GM19023 (cell line): ENCODE data around the gene VSIR.
A peak's percentile ranks its signal among the peaks of the same experiment; 100 is the strongest.

Experiments used
- ATAC-seq: cut with Tn5 transposase; IDR thresholded peaks from one replicate; pipeline ENCODE4 v1.9.1; 2021; ENCODE audit warnings: mild to moderate bottlenecking, moderate library complexity; ENCODE audit not compliant: unreplicated experiment

The VSIR gene

GRCh38 chr10:71783917-71784678 is 10.8 kb upstream of the VSIR start:
- ATAC-seq, result no peak

GRCh38 chr10:71782917-71783490 is 9.7 kb upstream of the VSIR start:
- no peak for ATAC-seq

GRCh38 chr10:71782221-71782916 is 9.0 kb upstream of the VSIR start:
- ATAC-seq, result no peak

GRCh38 chr10:71780719-71781118 is 7.4 kb upstream of the VSIR start:
- ATAC-seq, result no peak

DNA sequence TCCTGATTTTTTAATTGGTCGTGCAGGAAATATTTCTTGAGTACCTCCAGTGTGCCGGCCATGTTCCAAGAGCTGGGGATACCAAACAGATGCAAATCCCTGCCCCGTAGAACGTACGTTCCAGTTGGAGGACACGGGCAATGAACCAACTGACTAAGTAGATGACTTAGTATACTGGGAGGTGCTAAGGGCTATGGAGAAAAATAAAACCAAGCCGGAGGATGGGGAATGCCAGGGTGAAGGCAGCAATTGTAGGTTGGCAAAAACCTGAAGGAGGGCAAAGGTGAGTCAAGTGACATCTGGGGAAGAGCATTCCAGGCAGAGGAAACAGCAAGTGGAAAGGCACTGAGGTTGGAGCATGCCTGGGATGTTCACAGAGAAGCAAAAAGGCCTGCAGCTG is 6.8 kb upstream of the VSIR start:
- no peak for ATAC-seq

DNA sequence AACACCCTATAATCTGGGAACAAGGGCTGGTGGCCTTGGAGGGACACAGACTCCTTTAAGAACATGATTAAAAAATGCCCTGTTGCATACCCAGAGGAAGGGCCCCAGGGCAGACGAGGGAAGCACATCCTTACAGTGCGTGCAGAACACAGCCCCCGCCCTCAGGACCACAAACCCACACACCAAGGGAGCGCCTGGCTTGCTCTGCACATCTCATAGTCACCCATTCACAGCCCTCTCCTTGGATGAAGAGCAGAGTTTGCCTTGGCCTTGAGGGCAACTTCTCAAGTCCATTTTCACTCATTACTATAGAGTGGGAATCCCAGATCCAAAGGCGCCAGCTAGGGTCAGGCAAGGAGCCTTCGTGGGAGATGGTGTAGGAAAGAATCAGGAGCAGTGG is 6.3 kb upstream of the VSIR start:
- no peak for ATAC-seq

DNA sequence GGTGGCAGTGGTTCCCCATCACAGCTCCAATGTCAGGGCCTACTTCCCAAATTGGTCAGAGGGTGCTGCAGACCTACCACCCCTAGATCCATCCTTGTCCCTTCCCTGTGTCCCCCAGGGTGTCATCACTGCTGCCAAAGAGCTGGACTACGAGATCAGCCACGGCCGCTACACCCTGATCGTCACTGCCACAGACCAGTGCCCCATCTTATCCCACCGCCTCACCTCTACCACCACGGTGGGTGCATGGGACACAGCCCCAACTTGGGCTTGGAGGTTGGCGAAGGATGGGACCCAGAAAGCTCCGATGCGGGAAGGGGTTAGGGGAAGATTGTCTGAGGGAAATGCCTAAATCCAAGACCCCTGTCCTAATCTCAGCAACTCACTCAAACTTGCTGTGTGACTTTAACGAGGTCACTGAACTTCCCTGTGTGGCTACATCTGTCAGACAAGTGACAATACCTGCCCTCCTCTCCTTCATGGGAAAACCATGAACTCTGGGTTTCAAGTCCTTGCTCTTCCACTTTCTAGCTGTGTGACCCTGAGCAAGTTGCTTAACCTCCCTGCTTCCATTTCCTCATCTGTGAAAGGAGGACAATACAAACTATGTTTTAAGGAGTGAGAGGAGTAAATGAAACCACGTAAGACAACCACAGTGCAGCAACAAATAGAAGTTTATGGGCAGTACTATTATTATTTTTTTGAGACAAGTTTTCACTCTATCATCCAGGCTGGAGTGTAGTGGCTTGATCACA is 4.9 kb upstream of the VSIR start:
- ATAC-seq, result no peak

DNA sequence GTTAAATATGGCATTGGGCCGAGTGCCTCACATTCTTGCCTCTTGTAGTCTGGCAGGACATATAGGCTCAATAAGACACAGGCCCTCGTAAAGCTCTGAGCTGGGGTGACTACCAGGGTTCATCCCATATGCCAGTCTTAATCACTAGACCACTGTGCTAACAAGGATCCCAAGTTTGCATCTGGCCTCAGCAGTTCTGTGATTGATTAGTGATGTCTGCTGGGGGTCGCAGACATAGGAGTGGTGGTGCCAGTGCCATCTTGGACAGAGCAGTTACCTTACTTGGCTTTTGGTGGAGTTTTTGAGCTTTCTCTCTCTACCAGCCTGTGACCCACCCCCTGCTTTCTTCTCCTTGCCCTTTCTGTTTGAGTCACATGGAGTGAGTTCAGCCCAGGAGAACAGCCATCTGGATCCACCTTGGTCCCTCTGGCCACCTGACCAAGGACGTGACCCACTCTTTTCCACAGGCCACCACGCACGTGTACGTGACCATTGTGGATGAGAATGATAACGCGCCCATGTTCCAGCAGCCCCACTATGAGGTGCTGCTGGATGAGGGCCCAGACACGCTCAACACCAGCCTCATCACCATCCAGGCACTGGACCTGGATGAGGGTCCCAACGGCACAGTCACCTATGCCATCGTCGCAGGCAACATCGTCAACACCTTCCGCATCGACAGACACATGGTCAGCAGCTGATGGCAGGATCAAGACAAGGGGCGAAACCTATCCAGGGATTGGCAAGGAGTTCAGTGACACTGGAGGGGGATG is 4.1 kb upstream of the VSIR start:
- no peak for ATAC-seq

GRCh38 chr10:71776481-71776925 is 3.2 kb upstream of the VSIR start:
- ATAC-seq, result no peak

- no peak for ATAC-seq
Observed at GRCh38 chr10:71774916-71775702, 1.8 kb upstream of the VSIR start.

DNA sequence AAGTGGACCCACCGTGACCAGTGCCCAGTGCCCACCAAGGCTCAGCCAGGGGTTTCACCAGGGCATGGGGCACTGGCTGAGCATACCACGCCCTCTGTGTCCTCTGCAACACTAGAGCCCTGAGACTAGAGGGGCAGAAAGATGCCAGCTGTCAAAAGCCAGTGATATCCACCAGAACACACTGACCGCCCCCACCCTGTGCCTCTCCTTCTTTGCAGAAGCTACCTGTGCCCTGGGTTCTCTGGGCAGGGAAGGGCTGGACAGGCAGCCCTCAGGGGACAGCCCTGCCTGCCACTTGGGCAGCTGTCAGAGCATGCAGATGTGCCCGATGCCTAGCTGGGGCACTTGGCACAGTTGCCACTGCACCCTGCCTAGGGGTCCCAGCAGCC is 494 bp downstream of the VSIR start:
- ATAC-seq, result peak; percentile 17

GRCh38 chr10:71771821-71772617 is 1.3 kb downstream of the VSIR start:
- ATAC-seq, result no peak

- ATAC-seq, result no peak
Observed at GRCh38 chr10:71771204-71771603, 2.1 kb downstream of the VSIR start.

- ATAC-seq, result no peak
Observed at GRCh38 chr10:71770789-71771188, 2.5 kb downstream of the VSIR start.

DNA sequence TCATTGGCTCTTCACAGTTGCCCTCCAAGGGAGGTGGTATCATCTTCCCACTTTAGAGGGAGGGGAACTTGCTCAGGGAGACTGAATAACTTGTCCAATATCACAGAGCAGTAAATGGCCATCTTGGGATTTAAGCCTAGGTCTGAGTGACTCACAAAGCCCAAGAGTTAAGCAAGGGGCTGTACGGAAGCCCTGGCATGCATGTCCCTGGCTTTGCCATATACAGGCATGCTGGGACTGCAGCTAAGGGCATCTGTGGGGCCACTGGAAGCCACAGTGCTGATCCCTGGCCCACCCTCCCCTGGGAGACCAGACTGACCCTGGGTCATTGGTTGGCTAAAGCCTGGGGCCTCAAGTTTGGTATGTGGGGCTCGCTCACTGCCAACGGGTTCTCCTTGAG is 3.1 kb downstream of the VSIR start:
- ATAC-seq, result no peak

- no peak for ATAC-seq
Observed at GRCh38 chr10:71769279-71769823, 4.0 kb downstream of the VSIR start.

GRCh38 chr10:71767420-71768035 is 5.8 kb downstream of the VSIR start:
- no peak for ATAC-seq

GRCh38 chr10:71766717-71767419 is 6.5 kb downstream of the VSIR start:
- no peak for ATAC-seq
